HG02884 (cell line): ENCODE measurements around the gene CD274.
"Not testable (repeated sequence)": the region's sequence is repeated elsewhere in the genome, so short reads cannot be mapped to it uniquely, and the experiment has no call there.

Experiments used
- ATAC-seq: cut with Tn5 transposase; IDR thresholded peaks from one replicate; pipeline ENCODE4 v1.9.1; 2021; ENCODE audit warnings: mild to moderate bottlenecking, moderate library complexity; ENCODE audit not compliant: unreplicated experiment

Gene CD274

DNA sequence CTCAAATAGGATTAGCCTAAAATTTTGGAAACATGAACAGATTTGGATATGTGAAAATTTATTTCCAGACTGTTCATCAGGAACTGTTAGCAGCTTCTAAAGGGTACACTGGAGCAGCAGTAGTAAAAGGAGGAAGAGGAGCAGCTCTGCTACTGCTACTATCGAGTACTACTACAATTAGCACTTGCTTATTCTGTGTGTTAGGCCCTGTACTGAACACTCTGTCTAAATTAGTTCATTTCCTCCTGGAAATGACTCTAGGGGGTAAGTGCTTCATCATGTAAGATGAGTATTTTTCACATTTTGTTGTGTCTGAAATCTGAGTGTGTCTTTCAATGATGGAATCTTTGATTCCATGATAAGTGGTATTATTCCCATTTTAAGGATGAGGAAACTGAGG, 9.8 kb downstream of the CD274 start:
- ATAC-seq, result no peak

DNA sequence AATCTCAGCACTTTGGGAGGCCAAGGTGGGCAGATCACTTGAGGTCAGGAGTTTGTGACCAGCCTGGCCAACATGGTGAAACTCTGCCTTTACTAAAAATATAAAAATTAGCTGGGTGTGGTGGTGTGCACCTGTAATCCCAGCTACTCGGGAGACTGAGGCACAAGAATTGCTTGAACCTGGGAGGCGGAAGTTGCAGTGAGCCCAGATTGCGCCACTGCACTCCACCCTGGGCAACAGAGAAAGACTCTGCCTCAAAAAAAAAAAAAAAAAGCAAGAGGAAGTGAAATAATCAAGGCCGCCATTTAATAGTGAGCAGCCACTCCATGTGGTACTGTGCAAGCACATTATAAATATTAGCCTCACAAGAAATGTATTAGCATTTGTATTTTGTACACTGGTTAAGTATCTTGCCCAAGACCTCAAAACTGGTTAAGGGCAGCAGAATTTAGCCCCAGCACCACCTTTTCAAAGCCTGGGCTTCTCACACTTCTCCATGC, 14.5 kb downstream of the CD274 start:
- ATAC-seq, result not testable (repeated sequence)

DNA sequence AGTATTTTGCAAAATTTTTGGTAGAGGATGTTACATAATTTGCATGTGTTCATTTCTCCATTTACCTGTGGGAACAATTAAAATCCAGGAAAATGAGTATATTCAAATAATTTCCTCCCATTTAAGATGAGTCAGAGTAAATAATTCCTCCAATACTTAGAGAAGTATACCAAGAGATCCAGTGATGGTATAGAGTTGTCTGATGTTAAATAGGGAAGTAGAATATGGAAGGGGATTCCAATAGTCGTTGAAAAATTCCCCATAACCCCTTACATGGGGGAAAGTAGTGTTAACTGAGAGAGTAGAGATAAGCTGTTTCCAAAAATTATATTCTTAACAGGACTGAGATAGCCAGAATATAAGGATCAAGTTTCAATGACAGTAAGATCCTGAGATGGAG, 15.7 kb downstream of the CD274 start:
- ATAC-seq, result no peak

DNA sequence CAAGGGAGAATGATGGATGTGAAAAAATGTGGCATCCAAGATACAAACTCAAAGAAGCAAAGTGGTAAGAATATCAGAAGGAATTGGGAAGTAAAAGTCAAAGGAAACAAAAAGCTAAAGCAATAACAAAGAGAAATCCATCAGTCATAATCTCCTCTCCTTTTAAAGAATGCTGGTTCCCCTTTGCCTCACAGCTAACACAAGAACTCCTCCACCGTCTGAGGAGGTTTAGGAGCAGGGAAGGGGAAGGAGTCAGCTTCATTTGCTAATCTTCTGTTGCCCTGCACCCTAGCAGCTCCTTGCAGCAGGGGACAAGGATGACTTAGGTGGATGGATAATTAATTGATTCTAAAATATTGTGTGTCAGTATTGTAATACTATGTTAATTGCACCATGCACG, 16.4 kb downstream of the CD274 start:
- no peak for ATAC-seq

DNA sequence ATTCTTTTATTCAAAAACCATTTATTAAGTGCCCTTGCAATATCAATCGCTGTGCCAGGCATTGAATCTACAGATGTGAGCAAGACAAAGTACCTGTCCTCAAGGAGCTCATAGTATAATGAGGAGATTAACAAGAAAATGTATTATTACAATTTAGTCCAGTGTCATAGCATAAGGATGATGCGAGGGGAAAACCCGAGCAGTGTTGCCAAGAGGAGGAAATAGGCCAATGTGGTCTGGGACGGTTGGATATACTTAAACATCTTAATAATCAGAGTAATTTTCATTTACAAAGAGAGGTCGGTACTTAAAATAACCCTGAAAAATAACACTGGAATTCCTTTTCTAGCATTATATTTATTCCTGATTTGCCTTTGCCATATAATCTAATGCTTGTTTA, 18.5 kb downstream of the CD274 start:
- ATAC-seq, result no peak

DNA sequence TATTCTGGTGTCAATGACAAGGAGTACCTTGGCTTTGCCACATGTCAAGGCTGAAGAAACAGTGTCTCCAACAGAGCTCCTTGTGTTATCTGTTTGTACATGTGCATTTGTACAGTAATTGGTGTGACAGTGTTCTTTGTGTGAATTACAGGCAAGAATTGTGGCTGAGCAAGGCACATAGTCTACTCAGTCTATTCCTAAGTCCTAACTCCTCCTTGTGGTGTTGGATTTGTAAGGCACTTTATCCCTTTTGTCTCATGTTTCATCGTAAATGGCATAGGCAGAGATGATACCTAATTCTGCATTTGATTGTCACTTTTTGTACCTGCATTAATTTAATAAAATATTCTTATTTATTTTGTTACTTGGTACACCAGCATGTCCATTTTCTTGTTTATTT, 19.8 kb downstream of the CD274 start:
- ATAC-seq, result no peak

DNA sequence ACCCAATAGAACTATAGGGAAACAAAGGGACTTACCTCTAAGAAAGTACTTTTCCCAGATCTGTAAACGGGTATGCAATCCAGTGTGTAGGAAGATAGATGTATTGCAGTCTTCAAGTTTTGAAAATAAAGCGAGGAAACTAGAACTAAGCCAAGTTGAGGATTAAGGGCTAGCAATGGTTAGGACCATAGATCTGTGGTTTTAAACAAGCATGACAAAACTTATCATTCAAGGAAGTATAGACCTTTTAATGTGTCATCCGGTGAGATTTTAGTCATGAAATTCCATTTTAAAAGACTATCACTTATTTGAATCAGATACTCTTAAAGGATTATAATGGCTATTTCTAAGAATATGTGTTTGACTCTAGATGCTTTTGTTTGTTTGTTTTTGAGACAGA, 20.5 kb downstream of the CD274 start:
- no peak for ATAC-seq

DNA sequence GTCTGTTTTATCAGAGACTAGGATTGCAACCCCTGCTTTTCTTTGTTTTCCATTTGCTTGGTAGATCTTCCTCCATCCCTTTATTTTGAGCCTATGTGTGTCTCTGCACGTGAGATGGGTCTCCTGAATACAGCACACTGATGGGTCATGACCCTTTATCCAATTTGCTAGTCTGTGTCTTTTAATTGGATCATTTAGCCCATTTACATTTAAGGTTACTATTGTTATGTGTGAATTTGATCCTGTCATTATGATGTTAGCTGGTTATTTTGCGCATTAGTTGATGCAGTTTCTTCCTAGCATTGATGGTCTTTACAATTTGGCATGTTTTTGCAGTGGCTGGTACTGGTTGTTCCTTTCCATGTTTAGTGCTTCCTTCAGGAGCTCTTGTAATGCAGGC, 25.3 kb downstream of the CD274 start:
- ATAC-seq, result not testable (repeated sequence)

DNA sequence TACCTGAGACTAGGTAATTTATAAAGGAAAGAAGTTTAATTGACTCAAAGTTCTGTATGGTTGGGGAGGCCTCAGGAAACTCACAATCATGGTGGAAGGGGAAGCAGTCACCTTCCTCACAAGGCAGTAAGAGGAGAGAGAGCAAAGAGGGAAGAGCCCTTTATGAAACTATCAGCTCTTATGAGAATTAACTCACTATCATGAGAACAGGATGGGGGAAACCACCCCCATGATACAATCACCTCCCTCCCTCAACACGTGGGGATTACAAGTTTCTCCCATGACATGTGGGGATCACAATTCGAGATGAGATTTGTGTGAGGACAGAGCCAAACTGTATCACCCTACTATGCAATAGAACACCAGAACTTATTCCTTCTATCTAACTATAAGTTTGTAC, 27.9 kb downstream of the CD274 start:
- no peak for ATAC-seq

DNA sequence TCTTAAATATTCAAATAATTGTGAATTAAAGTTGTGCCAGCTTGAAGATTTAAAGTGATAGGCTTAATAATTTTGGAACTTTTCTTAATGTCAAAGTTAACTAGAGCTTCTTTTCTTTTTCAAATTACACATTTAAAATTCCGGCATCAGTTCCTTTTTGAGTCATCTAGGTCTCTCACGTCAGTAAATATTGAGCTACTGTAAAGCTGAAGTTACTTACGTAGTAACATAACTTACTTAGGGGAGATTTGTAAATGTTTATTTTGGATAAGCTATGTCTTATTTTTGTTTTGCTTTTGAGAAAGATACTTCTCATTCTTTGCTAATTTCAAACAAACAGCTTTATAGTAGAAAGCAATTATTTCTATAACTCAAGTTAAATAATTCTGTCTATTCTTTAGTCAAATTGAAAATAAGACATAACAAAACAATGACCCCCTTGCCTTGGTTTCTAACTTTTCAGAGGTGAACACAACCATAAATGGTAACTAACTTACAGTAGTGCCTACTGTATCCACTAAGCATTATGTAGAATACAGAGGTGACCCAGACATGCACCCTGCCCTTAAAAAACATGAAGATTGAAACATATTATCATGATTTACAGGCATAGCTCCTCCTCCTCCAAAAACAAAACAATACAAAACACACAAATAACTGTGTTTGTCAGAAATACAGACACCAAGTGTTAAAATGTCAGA, 29.8 kb downstream of the CD274 start:
- ATAC-seq, result peak; percentile 60

DNA sequence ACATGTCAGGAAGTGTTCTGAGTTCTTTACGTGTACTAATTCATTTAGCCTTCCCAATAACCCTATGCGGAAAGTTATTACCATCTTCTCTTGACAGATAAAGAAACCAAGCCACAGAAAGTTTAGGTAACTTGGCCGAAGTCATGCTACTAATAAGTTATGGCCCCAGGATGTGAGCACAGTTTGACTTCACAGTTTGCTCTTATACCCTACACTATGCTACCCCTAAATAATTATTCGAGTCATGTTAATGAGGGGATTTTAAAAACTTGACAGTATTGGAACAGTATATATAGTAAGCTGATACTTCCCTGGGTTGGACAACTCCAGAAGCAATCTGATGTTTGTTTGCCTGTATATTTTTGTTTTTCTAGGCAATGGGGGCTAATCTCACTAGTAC, 30.6 kb downstream of the CD274 start:
- no peak for ATAC-seq

DNA sequence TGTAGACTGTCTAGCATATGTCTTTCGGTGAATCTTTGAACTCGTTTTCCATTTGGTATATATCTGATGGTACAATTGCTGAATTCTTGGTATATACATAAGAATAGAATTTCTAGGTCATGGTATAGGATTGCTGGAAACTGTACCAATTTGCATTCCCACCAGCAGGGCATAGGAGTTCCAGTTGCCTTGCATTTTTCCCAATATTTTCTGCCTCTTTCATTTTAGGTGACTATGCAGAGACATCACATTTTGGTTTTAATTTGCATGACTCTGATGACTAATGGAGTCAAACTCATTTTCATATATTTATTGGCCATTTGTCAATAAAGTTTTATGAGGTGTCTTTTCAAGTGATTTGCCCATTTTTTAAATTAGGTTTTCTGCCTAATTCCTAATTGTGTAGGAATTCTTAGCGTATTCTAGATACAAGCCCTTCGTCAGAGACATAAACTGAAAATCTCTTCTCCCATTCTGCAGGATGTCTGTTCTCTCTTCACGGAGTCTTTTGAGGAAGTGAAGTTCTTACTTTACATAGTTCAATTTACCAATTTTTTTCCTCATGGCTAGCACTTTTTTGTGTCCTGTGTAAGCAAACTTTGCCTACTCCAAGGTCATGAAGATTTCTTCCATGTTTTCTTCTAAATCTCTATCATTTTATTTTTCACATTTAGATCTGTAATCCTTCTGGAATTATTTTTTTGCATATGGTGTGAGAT, 31.1 kb downstream of the CD274 start:
- ATAC-seq, result no peak

DNA sequence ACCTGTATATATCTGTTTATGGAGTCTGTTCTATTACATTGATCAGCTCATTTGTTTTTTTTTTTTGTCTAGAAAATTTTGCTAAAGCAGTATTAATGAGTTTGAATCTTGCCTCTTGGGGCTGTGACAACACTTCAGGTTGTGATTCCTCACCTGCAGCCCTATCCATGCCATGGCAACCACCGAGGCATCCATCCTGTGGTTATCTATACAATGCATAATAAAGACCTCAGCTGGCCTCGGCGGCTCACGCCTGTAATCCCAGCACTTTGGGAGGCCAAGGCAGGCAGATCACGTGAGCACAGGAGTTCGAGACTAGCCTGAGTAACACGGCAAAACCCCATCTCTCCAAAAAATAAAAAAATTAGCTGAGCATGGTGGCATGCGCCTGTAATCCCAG, 31.9 kb downstream of the CD274 start:
- ATAC-seq, result no peak

DNA sequence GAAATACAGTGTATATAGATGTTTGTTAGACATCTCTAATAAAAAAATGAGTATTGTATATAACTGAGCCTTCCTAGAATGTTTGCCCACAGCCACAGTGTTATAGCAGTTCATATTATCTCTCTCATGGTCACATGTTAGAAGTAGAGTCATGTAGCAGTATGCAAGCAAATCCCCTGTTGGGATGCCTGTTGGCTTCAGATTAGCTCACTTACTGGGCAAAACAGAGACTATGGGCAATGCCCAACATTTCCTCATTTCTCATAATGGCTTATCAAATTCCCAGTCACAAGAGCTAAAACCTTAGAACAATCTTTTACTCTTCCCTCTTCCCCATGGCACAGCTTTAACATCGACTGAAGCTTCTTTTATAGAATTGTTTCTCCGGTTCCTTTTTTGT, 33.0 kb downstream of the CD274 start:
- no peak for ATAC-seq

DNA sequence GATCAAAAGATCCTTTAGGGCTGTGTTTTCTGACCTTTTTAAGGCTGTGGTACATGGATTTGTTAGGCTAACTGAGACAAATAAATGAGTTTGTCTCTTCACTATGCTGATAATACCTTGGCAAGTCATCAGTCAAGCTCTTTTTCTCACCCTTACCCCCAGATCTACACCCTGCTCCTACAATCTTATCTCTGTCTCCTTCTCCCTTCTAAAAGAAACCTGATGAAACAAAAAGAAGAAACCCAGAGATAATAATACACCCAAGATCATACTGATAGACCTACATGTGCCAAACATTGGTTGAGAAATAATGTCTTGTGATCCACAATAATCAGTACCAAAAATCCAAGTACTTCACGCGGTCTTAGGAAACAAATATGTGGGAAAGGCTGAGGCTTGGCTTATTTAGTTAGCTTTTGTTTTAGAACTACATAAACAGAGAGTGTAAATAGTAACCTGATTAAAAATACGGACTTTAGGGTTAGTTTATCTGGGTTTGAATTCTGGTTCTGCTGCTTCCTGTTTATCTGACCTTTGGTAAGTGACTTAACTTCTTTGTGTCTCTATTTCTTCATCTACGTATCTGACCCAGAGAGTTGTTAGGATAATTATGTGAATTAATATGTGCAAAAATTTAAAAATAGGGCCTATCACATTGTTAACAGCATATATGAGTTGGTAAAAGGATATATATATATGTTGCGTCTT, 35.2 kb downstream of the CD274 start:
- no peak for ATAC-seq

DNA sequence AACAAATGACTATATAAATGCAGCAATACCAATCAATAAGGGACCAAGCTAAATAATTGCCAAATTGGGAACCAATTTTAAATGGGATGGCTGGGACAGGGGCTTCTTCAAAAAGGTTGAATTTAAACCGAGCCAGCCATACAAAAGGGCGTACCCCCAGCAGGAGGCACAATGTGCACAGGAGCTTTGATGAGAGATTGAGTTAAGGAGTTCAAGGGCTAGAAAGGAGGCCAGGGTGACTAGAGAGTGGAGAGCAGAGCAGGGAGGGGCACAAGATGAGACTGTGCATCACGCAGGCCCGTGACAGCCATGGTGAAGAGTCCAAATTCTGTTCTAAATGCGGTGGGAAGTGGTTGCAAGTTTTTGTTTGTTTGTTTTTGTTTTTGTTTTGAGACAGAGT, 36.6 kb downstream of the CD274 start:
- ATAC-seq, result no peak

DNA sequence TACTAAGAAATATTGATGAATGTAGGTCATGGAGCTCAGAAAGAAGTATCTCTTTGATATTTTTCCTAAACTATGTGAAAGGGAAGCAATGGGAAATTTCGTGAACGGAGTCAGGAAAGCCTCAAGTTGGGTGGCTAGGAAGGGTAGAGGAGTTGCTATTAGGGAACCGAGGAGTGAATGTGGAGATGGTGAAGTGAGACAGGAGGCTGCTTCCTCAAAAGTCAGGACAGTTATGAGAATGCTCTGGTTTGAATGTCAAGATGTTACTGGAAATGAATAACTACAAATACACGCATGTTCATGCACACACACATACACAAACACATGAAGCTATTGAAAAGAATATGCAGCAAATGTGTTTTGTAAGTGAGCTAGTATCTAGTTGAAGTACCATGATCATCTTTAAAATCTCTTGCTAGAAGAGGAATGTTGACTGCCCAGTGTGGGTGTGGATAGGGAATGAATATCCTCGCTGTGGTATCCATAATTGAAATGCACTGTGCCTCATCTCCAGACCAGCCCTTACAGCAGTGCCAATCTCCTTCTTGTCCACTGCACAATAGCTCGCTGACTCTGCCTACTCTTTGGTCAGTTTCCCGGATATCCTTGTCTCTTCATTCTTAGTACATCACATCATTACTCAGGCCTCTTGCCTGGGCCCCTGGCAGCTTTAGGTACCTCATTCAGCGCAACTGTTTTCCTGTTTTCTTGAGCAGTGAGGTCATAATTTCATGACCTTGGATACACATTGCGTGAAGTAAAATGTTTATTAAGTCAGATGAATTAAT, 38.1 kb downstream of the CD274 start:
- no peak for ATAC-seq

DNA sequence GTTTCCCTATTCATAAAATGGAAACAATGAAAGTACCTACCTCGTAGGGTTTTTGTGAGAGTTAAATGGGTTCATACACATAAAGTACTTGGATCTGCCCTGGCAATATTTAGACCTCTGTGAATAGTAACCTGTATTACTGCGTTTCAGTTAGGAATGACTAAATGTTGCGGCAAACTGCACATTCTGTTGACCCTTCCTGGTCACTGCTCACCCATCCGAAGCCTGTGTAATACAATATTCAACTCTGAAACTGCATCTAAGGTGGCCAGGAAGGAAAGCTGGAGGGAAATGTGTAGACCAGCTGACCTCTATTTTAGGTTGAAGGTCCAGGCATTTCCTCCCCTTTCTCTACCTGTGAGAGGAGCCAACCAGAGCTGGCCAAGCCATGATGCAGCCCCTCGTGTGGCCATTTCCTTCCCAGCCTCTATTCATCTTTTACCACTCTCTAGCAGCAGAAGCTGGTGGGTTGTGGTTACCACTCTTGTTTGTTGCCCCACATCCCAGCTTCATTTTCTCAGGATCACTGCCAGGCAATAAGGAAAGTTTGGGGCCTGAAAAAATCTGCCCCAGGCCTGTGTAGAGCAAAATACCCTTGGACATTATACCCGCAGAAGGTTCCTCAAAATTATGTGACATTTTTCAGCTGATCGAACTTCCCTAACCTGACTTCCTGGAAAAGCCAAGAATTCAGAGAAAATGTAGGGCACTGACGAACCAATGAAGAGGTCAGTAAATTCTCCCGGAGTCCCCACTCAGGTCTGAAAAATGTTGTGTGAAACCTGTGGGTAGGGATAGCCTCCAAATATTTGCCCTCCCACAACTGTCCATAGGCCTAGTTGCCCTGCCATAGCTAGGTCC, 39.5 kb downstream of the CD274 start:
- no peak for ATAC-seq

DNA sequence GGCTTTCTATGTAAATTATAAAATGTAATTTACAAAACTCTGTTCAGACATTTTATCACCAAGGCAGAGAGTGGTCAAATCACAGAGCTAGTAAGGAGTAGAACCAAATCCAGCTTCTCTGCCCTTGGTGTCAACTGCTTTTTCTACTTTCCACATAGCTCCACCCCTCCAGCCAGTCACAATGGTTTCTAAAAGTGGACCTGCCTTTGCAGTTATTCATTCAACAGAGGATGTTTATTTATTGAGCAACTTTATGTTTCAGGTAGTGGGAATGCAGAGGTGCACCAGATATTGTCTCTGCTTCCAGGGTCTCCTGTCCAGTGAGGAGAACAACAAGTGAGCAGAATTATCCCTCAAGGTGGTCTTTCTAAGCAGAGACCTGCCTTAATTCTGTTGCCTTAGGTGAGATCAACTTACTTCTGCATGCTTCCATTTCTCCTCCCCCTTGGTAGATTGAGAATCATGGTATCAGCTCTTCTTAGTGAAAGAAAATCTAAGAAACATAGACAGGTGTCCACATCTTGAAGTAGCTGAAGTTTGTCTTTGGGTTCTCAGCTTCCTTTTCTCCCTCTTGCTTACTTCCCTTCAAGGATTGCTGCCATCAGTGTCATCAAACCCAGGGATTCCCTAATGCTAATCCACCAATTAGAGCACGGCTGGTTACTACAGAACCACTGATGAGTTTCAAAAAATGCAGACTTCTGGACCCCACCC, 42.8 kb downstream of the CD274 start:
- ATAC-seq, result no peak
